ENCODE results near the gene KLHL24. TPM values are rescaled to one million over a fixed set of nuclear protein-coding genes. Genes with fewer than 3 reads are reported as not detected.

The KLHL24 gene
- total and polyA plus RNA-seq, 2 of the 13 experiments (the other 11 are each of a cell fraction or from before 2014, with no cell fraction given): 6.9 to 15.7 TPM

- TF ChIP-seq GMEB2 (CRISPR knock-in tag; IDR thresholded peaks at IDR 0.05; ENCODE audit: low read depth) (0 out of 2 replicates have a peak, but pooled peaks have one; percentile 21), ZNF282 (IDR thresholded peaks at IDR 0.05; ENCODE audit: partially characterized antibody) (no peak), ISL2 (CRISPR knock-in tag; IDR thresholded peaks at IDR 0.05) (no peak), CBFB (CRISPR knock-in tag; IDR thresholded peaks at IDR 0.05) (no peak; the same call in 1 of the 2 replicates), ZFP41 (CRISPR knock-in tag; IDR thresholded peaks at IDR 0.05; ENCODE audit: borderline replicate concordance) (no peak), CREBL2 (CRISPR knock-in tag; IDR thresholded peaks at IDR 0.05; ENCODE audit: borderline replicate concordance) (no peak), ZNF44 (CRISPR knock-in tag; IDR thresholded peaks at IDR 0.05) (no peak), ZNF614 (CRISPR knock-in tag; IDR thresholded peaks at IDR 0.05; ENCODE audit: borderline replicate concordance) (no peak), ZMAT5 (CRISPR knock-in tag; IDR thresholded peaks at IDR 0.05; ENCODE audit: borderline replicate concordance, low read depth) (no peak), CEBPG (CRISPR knock-in tag; IDR thresholded peaks at IDR 0.05) (no peak), GMEB1 (CRISPR knock-in tag; IDR thresholded peaks at IDR 0.05; ENCODE audit: borderline replicate concordance) (0 out of 2 replicates have a peak, but pooled peaks have one; percentile 24), SRSF4 (IDR thresholded peaks at IDR 0.05; ENCODE audit: low read depth, low read length, poor library complexity, severe bottlenecking) (no peak), DNMT3B (CRISPR knock-in tag; conservative IDR thresholded peaks at IDR 0.05) (no peak), JUN (CRISPR knock-in tag; IDR thresholded peaks at IDR 0.05) (no peak), AKNA (CRISPR knock-in tag; IDR thresholded peaks at IDR 0.05; ENCODE audit: borderline replicate concordance) (no peak), NKX3-1 (CRISPR knock-in tag; IDR thresholded peaks at IDR 0.05) (0 out of 2 replicates have a peak, but pooled peaks have one; percentile 61), RAD51 (IDR thresholded peaks at IDR 0.05; ENCODE audit: borderline replicate concordance) (no peak), ATF5 (CRISPR knock-in tag; IDR thresholded peaks at IDR 0.05; ENCODE audit: low read depth) (no peak)
These were observed 62.3 kb downstream of the KLHL24 start, which contains the start of gene YEATS2 (continued) for GRCh38 chr3:183697610-183698317.

All from HepG2 (cell line).